GM23338 (cell line): ENCODE data around the gene CES1.
"Not testable (repeated sequence)": the region's sequence is repeated elsewhere in the genome, so short reads cannot be mapped to it uniquely, and the experiment has no call there.

Source experiments
- CREB1 ChIP-seq: fragments of 250-450 bp; sonication (Bioruptor Pico); IDR thresholded peaks from 2 replicates; pipeline ENCODE4 v1.5.0; 2020; ENCODE audit warnings: low read depth, mild to moderate bottlenecking, moderate library complexity
- CTCF ChIP-seq, 2 experiments: fragments of 200-600 bp in 1 of 2; sonication (generic) in 1 of 2; conservative IDR thresholded peaks; 2 replicates each; pipeline versions ENCODE4 v1.5.1 to v1.6.1; 2016 to 2017; ENCODE audit warnings: antibody characterized with exemption in 2 of 2, low read depth in 2 of 2, mild to moderate bottlenecking in 2 of 2, moderate library complexity in 1 of 2
- ETS1 ChIP-seq: IDR thresholded peaks from 2 replicates; pipeline ENCODE4 v1.6.1; 2016; ENCODE audit warnings: antibody characterized with exemption
- EZH2 ChIP-seq: fragments of 200-600 bp; sonication (generic); IDR thresholded peaks from one replicate; pipeline ENCODE4 v1.8.0; 2017; ENCODE audit warnings: antibody characterized with exemption, mild to moderate bottlenecking, low read depth; ENCODE audit not compliant: unreplicated experiment
- POLR2AphosphoS5 ChIP-seq: IDR thresholded peaks from 2 replicates; pipeline ENCODE4 v1.6.1; 2016; ENCODE audit warnings: antibody characterized with exemption, low read depth
- REST ChIP-seq: IDR thresholded peaks from one replicate; pipeline ENCODE4 v1.6.1; 2018; ENCODE audit warnings: antibody characterized with exemption; ENCODE audit not compliant: unreplicated experiment
- STAT1 ChIP-seq: IDR thresholded peaks from one replicate; pipeline ENCODE4 v1.6.1; 2016; ENCODE audit warnings: antibody characterized with exemption; ENCODE audit not compliant: unreplicated experiment

- not testable (repeated sequence) for TF ChIP-seq POLR2AphosphoS5; CTCF (conservative IDR thresholded peaks at IDR 0.05; ENCODE audit: low read depth in 2 of 2); EZH2; ETS1; STAT1; CREB1 (CRISPR knock-in tag); REST
Observed at GRCh38 chr16:55805104-55805503, 27.8 kb downstream of the CES1 start.
